Measurements from ENCODE around the gene SKAP1. TPM values are rescaled to one million over a fixed set of nuclear protein-coding genes. Genes with fewer than 3 reads are reported as not detected.

Gene SKAP1
- total and polyA plus RNA-seq, 8 donors = 1.2 to 3.0 (median 1.8) TPM

GRCh38 chr17:48278760-48279491 is 151.1 kb downstream of the SKAP1 start:
- Histone ChIP-seq H3K9me3 (no peaks in the 10 kb centered on the region), H3K4me3 (no peak overlapping the region), H3K27ac (no peak overlapping the region), H3K4me1 (no peaks in the 10 kb centered on the region), H3K27me3 (peaks cover 0 to 18% of the 10 kb centered on the region in 2 donors), H3K36me3 (no peaks in the 10 kb centered on the region)
- ATAC-seq = no peak
- TF ChIP-seq CTCF (IDR thresholded peaks at IDR 0.05) = no peak
- no peak for DNase-seq
- intact Hi-C loops (cut with DNase I) = no loop called here

- peaks cover 0 to 24% of the 10 kb centered on the region in 2 donors for H3K27me3 ChIP-seq
- H3K27ac ChIP-seq = no peak overlapping the region
- DNase-seq = no peak
- TF ChIP-seq CTCF (IDR thresholded peaks at IDR 0.05) = no peak
- H3K4me1 ChIP-seq = no peaks in the 10 kb centered on the region
- no peak overlapping the region for H3K4me3 ChIP-seq
- no peaks in the 10 kb centered on the region for H3K9me3 ChIP-seq
- H3K36me3 ChIP-seq = no peaks in the 10 kb centered on the region
- intact Hi-C loops (cut with DNase I) = no loop called here
- ATAC-seq = no peak
Observed at GRCh38 chr17:48276776-48277175, 153.2 kb downstream of the SKAP1 start.

- ATAC-seq (no peak), DNase-seq (no peak)
- no peaks in the 10 kb centered on the region for H3K36me3 ChIP-seq
- H3K9me3 ChIP-seq = no peaks in the 10 kb centered on the region
- peaks cover 0 to 12% of the 10 kb centered on the region in 2 donors for H3K27me3 ChIP-seq
- intact Hi-C loops (cut with DNase I) = no loop called here
- H3K4me3 ChIP-seq = no peak overlapping the region
- TF ChIP-seq CTCF (IDR thresholded peaks at IDR 0.05) = no peak
- no peak overlapping the region for H3K27ac ChIP-seq
- no peaks in the 10 kb centered on the region for H3K4me1 ChIP-seq
Observed at GRCh38 chr17:48270899-48271298, 159.1 kb downstream of the SKAP1 start.

GRCh38 chr17:48269209-48269608 is 160.8 kb downstream of the SKAP1 start:
- H3K36me3 ChIP-seq = no peaks in the 10 kb centered on the region
- DNase-seq = no peak
- no peak overlapping the region for H3K4me3 ChIP-seq
- intact Hi-C loops (cut with DNase I) = no loop called here
- peaks cover 0 to 12% of the 10 kb centered on the region in 2 donors for H3K27me3 ChIP-seq
- no peak overlapping the region for H3K27ac ChIP-seq
- no peak for ATAC-seq
- TF ChIP-seq CTCF (IDR thresholded peaks at IDR 0.05) = no peak
- no peaks in the 10 kb centered on the region for H3K9me3 ChIP-seq
- no peaks in the 10 kb centered on the region for H3K4me1 ChIP-seq

- ATAC-seq (no peak), DNase-seq (no peak)
- Histone ChIP-seq H3K9me3 (no peaks in the 10 kb centered on the region), H3K36me3 (no peaks in the 10 kb centered on the region), H3K4me3 (no peak overlapping the region), H3K27ac (no peak overlapping the region), H3K4me1 (no peaks in the 10 kb centered on the region), H3K27me3 (peaks cover 4 to 5% of the 10 kb centered on the region in 2 donors)
- intact Hi-C loops (cut with DNase I) = no loop called here
- no peak for TF ChIP-seq CTCF (IDR thresholded peaks at IDR 0.05)
Observed at GRCh38 chr17:48263731-48264035, 166.3 kb downstream of the SKAP1 start.
